GM20431 (cell line): Measurements from ENCODE around the gene PCDH12.

Experiments used
- in situ Hi-C: fragments of 300-500 bp; cut with MseI, MboI; formaldehyde crosslinking; loops from one replicate; pipeline ENCODE4 v1.15.0; 2020; ENCODE audit warnings: low sequenced_read_pairs; ENCODE audit not compliant: unreplicated experiment

Gene PCDH12

GRCh38 chr5:141958113-141958512 lies at the start of gene PCDH12:
TSS of gene PCDH12 (minus strand) at chr5:141958202. CDS start at chr5:141957851, 351 bp downstream.
- in situ Hi-C loops: loop anchor here (10.0 kb wide), 1 partner anchor 263 kb away; no protein-coding TSS in a partner anchor

GRCh38 chr5:142007237-142007544 lies 49.2 kb upstream of the PCDH12 start:
- in situ Hi-C loops: loop anchor here (10.0 kb wide), 1 partner anchor 118 kb away; no protein-coding TSS in a partner anchor

- in situ Hi-C loops: loop anchor here (10.0 kb wide), 1 partner anchor 118 kb away; no protein-coding TSS in a partner anchor
Measured at GRCh38 chr5:142006363-142007236, 48.6 kb upstream of the PCDH12 start.

- in situ Hi-C loops: loop anchor here (10.0 kb wide), 1 partner anchor 121 kb away; no protein-coding TSS in a partner anchor
Measured at GRCh38 chr5:142003266-142003800, 45.3 kb upstream of the PCDH12 start.

GRCh38 chr5:142000704-142001484 lies 42.9 kb upstream of the PCDH12 start:
- in situ Hi-C loops: loop anchor here (10.0 kb wide), 1 partner anchor 124 kb away; no protein-coding TSS in a partner anchor

- in situ Hi-C loops: loop anchor here (10.0 kb wide), 1 partner anchor 125 kb away; no protein-coding TSS in a partner anchor
Measured at GRCh38 chr5:142000173-142000572, 42.2 kb upstream of the PCDH12 start.

- in situ Hi-C loops: loop anchor here (10.0 to 25.0 kb wide), 2 partner anchors 147 to 540 kb away; no protein-coding TSS in a partner anchor
Measured at GRCh38 chr5:141997358-141997960, 39.5 kb upstream of the PCDH12 start.

GRCh38 chr5:141995656-141996055 lies 37.7 kb upstream of the PCDH12 start:
- in situ Hi-C loops: loop anchor here (10.0 to 25.0 kb wide), 2 partner anchors 149 to 542 kb away; no protein-coding TSS in a partner anchor

- in situ Hi-C loops: loop anchor here (10.0 to 25.0 kb wide), 2 partner anchors 150 to 543 kb away; no protein-coding TSS in a partner anchor
Measured at GRCh38 chr5:141994511-141995136, 36.6 kb upstream of the PCDH12 start.

- in situ Hi-C loops: loop anchor here (10.0 to 25.0 kb wide), 2 partner anchors 152 to 545 kb away; no protein-coding TSS in a partner anchor
Measured at GRCh38 chr5:141992349-141992963, 34.5 kb upstream of the PCDH12 start.

GRCh38 chr5:141989720-141990119 lies 31.7 kb upstream of the PCDH12 start:
- in situ Hi-C loops: loop anchor here (10.0 to 25.0 kb wide), 2 partner anchors 155 to 548 kb away; no protein-coding TSS in a partner anchor

GRCh38 chr5:141986072-141986471 lies 28.1 kb upstream of the PCDH12 start:
- in situ Hi-C loops: loop anchor here (25.0 kb wide), 1 partner anchor 551 kb away; no protein-coding TSS in a partner anchor

GRCh38 chr5:141982626-141983025 lies 24.6 kb upstream of the PCDH12 start:
- in situ Hi-C loops: loop anchor here (25.0 kb wide), 1 partner anchor 555 kb away; no protein-coding TSS in a partner anchor

- in situ Hi-C loops: loop anchor here (25.0 kb wide), 1 partner anchor 559 kb away; no protein-coding TSS in a partner anchor
Measured at GRCh38 chr5:141978389-141978788, 20.4 kb upstream of the PCDH12 start.

GRCh38 chr5:141976176-141976575 lies 18.2 kb upstream of the PCDH12 start:
- in situ Hi-C loops: loop anchor here (25.0 kb wide), 1 partner anchor 561 kb away; no protein-coding TSS in a partner anchor

- in situ Hi-C loops: no loop called here
Measured at GRCh38 chr5:141973871-141974595, 16.0 kb upstream of the PCDH12 start.

- in situ Hi-C loops: no loop called here
Measured at GRCh38 chr5:141969783-141970771, 12.1 kb upstream of the PCDH12 start.
